Duodenal mucosa (tissue), 2 donors: ENCODE data around the gene PWWP2B.
"Not testable (repeated sequence)": the region's sequence is repeated elsewhere in the genome, so short reads cannot be mapped to it uniquely, and the experiment has no call there.

Experiments used
- H3K27ac ChIP-seq: one replicate; pipeline ENCODE4 v1.7.0; 2013; ENCODE audit warnings: low read depth, low read length
- H3K27me3 ChIP-seq, 2 donors: one replicate each; pipeline ENCODE4 v1.7.0; 2013; ENCODE audit warnings: low read length in 2 of 2, control low read depth in 1 of 2; ENCODE audit not compliant: insufficient read depth in 2 of 2, control insufficient read depth in 1 of 2
- H3K36me3 ChIP-seq, 2 donors: one replicate each; pipeline ENCODE4 v1.7.0; 2013; ENCODE audit warnings: low read length in 2 of 2, control low read depth in 1 of 2; ENCODE audit not compliant: insufficient read depth in 2 of 2, control insufficient read depth in 1 of 2
- H3K4me1 ChIP-seq, 2 donors: one replicate each; pipeline ENCODE4 v1.7.0; 2013; ENCODE audit warnings: low read length in 2 of 2, control low read depth in 1 of 2; ENCODE audit not compliant: insufficient read depth in 2 of 2, control insufficient read depth in 1 of 2
- H3K4me3 ChIP-seq, 2 donors: one replicate each; pipeline ENCODE4 v1.7.0; 2013; ENCODE audit warnings: low read length in 2 of 2, low read depth in 1 of 2
- H3K9ac ChIP-seq, 2 donors: one replicate each; pipeline ENCODE4 v1.7.0; 2013; ENCODE audit warnings: low read length in 2 of 2, low read depth in 1 of 2
- H3K9me3 ChIP-seq, 2 donors: one replicate each; pipeline ENCODE4 v1.7.0; 2013; ENCODE audit warnings: low read length in 2 of 2, control low read depth in 1 of 2; ENCODE audit not compliant: control insufficient read depth in 1 of 2

PWWP2B gene

GRCh38 chr10:132377326-132377725, 19.7 kb upstream of the PWWP2B start:
- Histone ChIP-seq H3K9ac (no peak overlapping the region), H3K27ac (no peak overlapping the region), H3K4me3 (no peak overlapping the region)

GRCh38 chr10:132379026-132379425, 18.0 kb upstream of the PWWP2B start:
- H3K27me3 ChIP-seq, H3K36me3 ChIP-seq, H3K4me1 ChIP-seq, H3K27ac ChIP-seq, H3K9me3 ChIP-seq, H3K4me3 ChIP-seq, H3K9ac ChIP-seq: not testable (repeated sequence)

More at GRCh38 chr10:132377326-132377725, 19.7 kb upstream of the PWWP2B start:
- H3K36me3 ChIP-seq: no peaks in the 10 kb centered on the region
- H3K9me3 ChIP-seq: no peaks in the 10 kb centered on the region
- H3K4me1 ChIP-seq: peaks cover 0 to 4% of the 10 kb centered on the region in 2 donors
- no peaks in the 10 kb centered on the region for H3K27me3 ChIP-seq

GRCh38 chr10:132380986-132381385, 16.0 kb upstream of the PWWP2B start:
- H3K9ac ChIP-seq, H3K4me3 ChIP-seq, H3K36me3 ChIP-seq, H3K27me3 ChIP-seq, H3K9me3 ChIP-seq, H3K27ac ChIP-seq: not testable (repeated sequence)
- H3K4me1 ChIP-seq: peaks cover 4 to 11% of the 10 kb centered on the region in 2 donors

DNA sequence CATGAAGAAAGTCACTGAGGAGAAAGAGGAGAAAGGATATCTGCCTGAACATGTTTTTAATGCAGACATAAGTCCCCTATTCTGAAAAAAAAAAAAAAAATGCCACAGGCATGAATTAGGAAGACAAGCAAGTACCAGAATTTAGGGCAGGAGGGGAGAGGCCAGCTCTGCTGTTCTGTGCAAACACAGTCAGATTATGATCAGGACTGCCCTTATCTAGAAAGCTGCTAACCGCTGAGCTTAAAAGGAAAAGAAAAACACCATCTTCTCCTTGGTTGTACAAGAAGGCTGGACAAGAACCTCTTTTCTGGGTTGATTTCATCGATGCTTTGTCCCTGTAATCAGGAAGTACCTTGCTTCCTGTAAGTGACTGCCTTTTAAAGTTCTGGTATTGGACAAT, 15.3 kb upstream of the PWWP2B start:
- Histone ChIP-seq H3K4me3 (no peak overlapping the region), H3K27ac (no peak overlapping the region), H3K9ac (no peak overlapping the region), H3K4me1 (peaks cover 4 to 11% of the 10 kb centered on the region in 2 donors), H3K27me3 (no peaks in the 10 kb centered on the region), H3K9me3 (no peaks in the 10 kb centered on the region), H3K36me3 (no peaks in the 10 kb centered on the region)

GRCh38 chr10:132382231-132382922, 14.6 kb upstream of the PWWP2B start:
- H3K36me3 ChIP-seq: no peaks in the 10 kb centered on the region
- H3K27me3 ChIP-seq: no peaks in the 10 kb centered on the region
- no peaks in the 10 kb centered on the region for H3K9me3 ChIP-seq
- no peak overlapping the region for H3K27ac ChIP-seq
- peaks cover 5 to 11% of the 10 kb centered on the region in 2 donors for H3K4me1 ChIP-seq
- no peak overlapping the region for H3K4me3 ChIP-seq
- H3K9ac ChIP-seq: no peak overlapping the region

DNA sequence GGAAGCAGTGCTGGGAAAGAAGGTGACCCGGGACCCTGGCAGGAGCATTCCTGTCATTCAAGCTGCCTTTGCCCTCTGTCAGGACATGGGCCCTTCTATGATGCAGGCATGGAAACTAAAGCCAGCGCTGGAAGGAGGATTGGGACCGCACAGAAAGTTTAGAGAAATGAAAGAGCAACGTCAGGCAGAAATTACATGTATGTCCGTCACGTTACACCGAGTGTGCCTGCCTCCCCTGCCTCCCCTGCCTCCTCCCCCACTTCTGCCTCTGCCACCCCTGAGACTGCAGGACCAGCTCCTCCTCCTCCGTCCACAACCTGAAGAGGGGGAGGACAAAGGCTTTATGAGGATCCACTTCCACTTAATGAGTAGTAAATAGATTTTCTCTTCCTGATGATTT, 13.9 kb upstream of the PWWP2B start:
- H3K4me3 ChIP-seq: no peak overlapping the region
- H3K36me3 ChIP-seq: no peaks in the 10 kb centered on the region
- no peak overlapping the region for H3K9ac ChIP-seq
- no peaks in the 10 kb centered on the region for H3K9me3 ChIP-seq
- peaks cover 10 to 11% of the 10 kb centered on the region in 2 donors for H3K4me1 ChIP-seq
- no peaks in the 10 kb centered on the region for H3K27me3 ChIP-seq
- no peak overlapping the region for H3K27ac ChIP-seq

- Histone ChIP-seq H3K9me3 (no peaks in the 10 kb centered on the region), H3K27me3 (no peaks in the 10 kb centered on the region), H3K4me1 (peaks cover 10 to 11% of the 10 kb centered on the region in 2 donors), H3K36me3 (no peaks in the 10 kb centered on the region), H3K9ac (no peak overlapping the region), H3K27ac (no peak overlapping the region), H3K4me3 (no peak overlapping the region)
These were observed 13.2 kb upstream of the PWWP2B start for GRCh38 chr10:132383751-132384196.

DNA sequence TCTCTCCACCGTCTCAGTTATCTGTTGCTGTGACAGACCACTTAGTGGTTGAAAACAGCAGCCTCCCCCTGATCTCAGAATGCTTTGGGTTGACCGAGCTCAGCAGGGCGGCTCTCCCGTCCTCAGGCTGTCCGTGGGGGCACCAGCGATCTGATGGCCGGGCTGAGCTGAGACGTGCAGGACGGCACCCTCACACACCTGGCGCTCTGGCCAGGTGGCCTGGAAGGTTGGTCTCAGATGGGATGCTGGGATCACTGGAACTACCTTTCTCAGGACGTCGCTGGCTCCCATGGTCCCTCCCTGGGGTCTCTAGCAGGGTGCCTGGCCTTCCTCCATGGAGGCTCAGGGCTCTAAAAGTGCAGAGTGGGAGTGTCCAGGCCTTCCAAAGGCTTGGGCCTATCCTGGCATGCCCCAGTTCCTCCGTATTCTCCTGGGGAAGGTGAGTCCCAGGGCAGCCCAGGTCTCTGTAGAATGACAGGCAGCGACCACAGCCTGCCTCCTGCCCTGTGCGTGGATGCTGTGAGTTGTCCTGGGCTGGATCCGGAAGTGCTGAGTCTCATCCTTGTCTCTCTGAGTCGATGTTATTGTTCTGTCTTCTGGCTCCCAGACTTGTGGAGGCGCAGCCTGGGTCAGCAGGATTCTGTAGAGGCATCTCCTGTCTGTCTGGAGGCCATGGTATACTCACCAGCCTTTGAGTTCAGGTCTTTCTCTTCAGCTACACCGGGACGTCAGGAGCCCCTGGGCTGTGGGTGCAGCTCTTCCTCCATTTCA, 12.2 kb upstream of the PWWP2B start:
- Histone ChIP-seq H3K9me3 (no peaks in the 10 kb centered on the region), H3K9ac (no peak overlapping the region), H3K36me3 (no peaks in the 10 kb centered on the region), H3K4me3 (no peak overlapping the region), H3K4me1 (peaks cover 11 to 16% of the 10 kb centered on the region in 2 donors), H3K27ac (no peak overlapping the region), H3K27me3 (no peaks in the 10 kb centered on the region)

DNA sequence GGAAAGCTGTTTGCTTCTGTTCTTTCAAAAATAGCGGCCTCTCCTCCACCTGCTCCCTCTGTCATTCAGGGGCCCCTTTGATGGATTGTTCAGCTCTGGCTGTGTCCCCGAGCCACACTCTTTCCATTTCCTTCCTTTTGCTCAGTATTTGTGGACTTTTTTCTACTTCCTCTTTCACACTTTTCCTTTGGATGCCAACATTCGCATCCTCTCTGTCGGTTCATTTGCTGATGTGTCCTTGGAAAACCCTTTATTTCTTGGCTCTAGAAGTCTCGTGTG, 11.7 kb upstream of the PWWP2B start:
- Histone ChIP-seq H3K36me3 (no peaks in the 10 kb centered on the region), H3K27me3 (no peaks in the 10 kb centered on the region), H3K9ac (no peak overlapping the region)

GRCh38 chr10:132385721-132386418, 11.1 kb upstream of the PWWP2B start:
- Histone ChIP-seq H3K4me3 (no peak overlapping the region), H3K9ac (no peak overlapping the region), H3K27ac (no peak overlapping the region), H3K9me3 (no peaks in the 10 kb centered on the region), H3K27me3 (no peaks in the 10 kb centered on the region), H3K4me1 (peaks cover 11 to 16% of the 10 kb centered on the region in 2 donors), H3K36me3 (no peaks in the 10 kb centered on the region)

More for the DNA sequence above, 11.7 kb upstream of the PWWP2B start:
- no peak overlapping the region for H3K27ac ChIP-seq
- H3K4me3 ChIP-seq: no peak overlapping the region
- peaks cover 11 to 16% of the 10 kb centered on the region in 2 donors for H3K4me1 ChIP-seq
- H3K9me3 ChIP-seq: no peaks in the 10 kb centered on the region
